Activated CD8-positive, alpha-beta T cell treated with anti-CD3 and anti-CD28 coated beads for 36 hours (primary cell): Measurements from ENCODE around the gene SVOPL. TPM values are rescaled to one million over a fixed set of nuclear protein-coding genes. Genes with fewer than 3 reads are reported as not detected.
"Not testable (repeated sequence)": the region's sequence is repeated elsewhere in the genome, so short reads cannot be mapped to it uniquely, and the experiment has no call there.

Source experiments
- ATAC-seq: fragments of 200-7000 bp; cut with Tn5 transposase; one replicate; pipeline ENCODE4 v1.10.0; 2021; ENCODE audit warnings: mild to moderate bottlenecking, moderate library complexity
- CTCF ChIA-PET: fragments of 350-600 bp; sonication (Branson Sonifier 250); formaldehyde crosslinking; loops from one replicate; lab custom pipeline; 2021; ENCODE audit warnings: antibody characterized with exemption; lab: Charles Lee
- POLR2A ChIA-PET: fragments of 350-600 bp; sonication (Branson Sonifier 250); formaldehyde crosslinking; loops from one replicate; lab custom pipeline; 2021; ENCODE audit warnings: antibody characterized with exemption; lab: Charles Lee
- DNase-seq: peaks from one replicate; pipeline ENCODE4 v3.0.0-alpha.2; 2020
- H3K27ac Mint-ChIP-seq: one replicate; pipeline ENCODE4 v1.8.0; 2021; ENCODE audit warnings: mild to moderate bottlenecking, mixed read lengths
- H3K27me3 Mint-ChIP-seq: one replicate; pipeline ENCODE4 v1.8.0; 2021; ENCODE audit warnings: mixed read lengths
- H3K36me3 Mint-ChIP-seq: one replicate; pipeline ENCODE4 v1.8.0; 2021; ENCODE audit warnings: low read depth, mixed read lengths
- H3K4me1 Mint-ChIP-seq: one replicate; pipeline ENCODE4 v1.8.0; 2021; ENCODE audit warnings: low read depth, mixed read lengths
- H3K4me3 Mint-ChIP-seq: one replicate; pipeline ENCODE4 v1.8.0; 2021; ENCODE audit warnings: mild to moderate bottlenecking, moderate library complexity, mixed read lengths
- H3K9me3 Mint-ChIP-seq: one replicate; pipeline ENCODE4 v1.8.0; 2021; ENCODE audit warnings: mixed read lengths
- CTCF ChIP-seq: fragments of 200-600 bp; IDR thresholded peaks from one replicate; pipeline ENCODE4 v1.8.0; 2022; ENCODE audit warnings: antibody characterized with exemption, mild to moderate bottlenecking
- intact Hi-C: fragments of 100-400 bp; cut with micrococcal nuclease; formaldehyde crosslinking; loops from one replicate; pipeline ENCODE4 v1.10.0; 2022
- total RNA-seq, 2 experiments: library from RNA; stranded (reverse); gene quantifications; one replicate each; pipeline ENCODE4 v1.2.3, GENCODE V29; 2021

The SVOPL gene
- total RNA-seq, 2 experiments from 2014 or later: 0.78 TPM; not detected in 1

DNA sequence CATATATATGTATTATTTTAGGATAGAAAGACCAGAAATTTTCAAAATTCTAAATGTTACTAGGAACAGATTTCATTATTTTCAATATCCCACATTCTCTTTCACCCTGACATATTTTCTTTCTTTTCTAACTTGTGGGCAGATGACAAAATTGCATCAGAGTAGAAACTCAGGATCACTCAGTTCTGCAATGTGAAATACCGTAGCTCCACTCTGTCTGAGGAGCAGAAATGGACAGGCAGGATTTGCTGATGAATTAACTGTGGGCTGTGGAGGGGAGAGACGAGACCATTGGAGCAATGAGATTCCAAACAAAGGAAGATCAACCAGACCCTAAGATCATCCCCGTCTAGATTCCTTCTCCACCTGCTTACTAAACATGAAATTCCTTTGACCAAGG is 37.0 kb upstream of the SVOPL start:
- H3K9me3 Mint-ChIP-seq: peaks cover 2% of the 10 kb centered on the region
- DNase-seq (no peak), ATAC-seq (no peak)
- intact Hi-C loops: loop anchor here (2.0 to 5.0 kb wide), 2 partner anchors 286 to 577 kb away; no protein-coding TSS in a partner anchor
- ChIA-PET POLR2A (no interaction called here), CTCF (interaction anchor here (0.6 to 2.2 kb wide), 47 partner anchors 8 to 838 kb away, joined by 3 to 22 read pairs (median 4); partner anchors contain the start of gene CREB3L2)
- H3K27ac Mint-ChIP-seq: no peak overlapping the region
- no peak for TF ChIP-seq CTCF
- H3K27me3 Mint-ChIP-seq: no peaks in the 10 kb centered on the region
- no peak overlapping the region for H3K4me3 Mint-ChIP-seq
- H3K36me3 Mint-ChIP-seq: no peaks in the 10 kb centered on the region
- peaks cover 9% of the 10 kb centered on the region for H3K4me1 Mint-ChIP-seq

DNA sequence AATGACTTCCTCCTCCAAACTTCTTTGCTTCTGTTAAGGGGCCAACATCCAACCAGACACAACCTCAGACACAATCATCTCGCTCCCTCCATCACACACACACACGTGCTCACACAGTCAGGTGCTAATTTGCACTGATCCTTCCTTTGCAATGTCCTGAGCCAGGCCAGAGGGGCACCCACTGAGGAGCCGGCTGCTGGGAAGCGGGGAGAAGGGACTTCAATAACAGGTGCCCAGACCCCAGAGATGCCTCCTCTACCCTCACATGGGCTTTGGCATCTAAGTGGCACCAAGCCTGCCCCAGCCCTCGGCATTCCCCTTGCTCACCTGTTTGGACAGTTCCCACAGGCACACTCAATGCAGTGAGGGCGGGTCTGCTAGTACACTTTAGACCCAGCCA is 34.2 kb upstream of the SVOPL start:
- H3K27ac Mint-ChIP-seq: no peak overlapping the region
- CTCF ChIA-PET: interaction anchor here (0.8 kb wide), 1 partner anchor 286 kb away, joined by 3 read pairs; no protein-coding TSS in a partner anchor
- DNase-seq (no peak), ATAC-seq (no peak)
- peaks cover 2% of the 10 kb centered on the region for H3K9me3 Mint-ChIP-seq
- no peak overlapping the region for H3K4me3 Mint-ChIP-seq
- H3K36me3 Mint-ChIP-seq: no peaks in the 10 kb centered on the region
- TF ChIP-seq CTCF: no peak
- H3K27me3 Mint-ChIP-seq: no peaks in the 10 kb centered on the region
- POLR2A ChIA-PET: no interaction called here
- H3K4me1 Mint-ChIP-seq: peaks cover 9% of the 10 kb centered on the region
- intact Hi-C loops: loop anchor here (5.0 kb wide), 1 partner anchor 283 kb away; no protein-coding TSS in a partner anchor

DNA sequence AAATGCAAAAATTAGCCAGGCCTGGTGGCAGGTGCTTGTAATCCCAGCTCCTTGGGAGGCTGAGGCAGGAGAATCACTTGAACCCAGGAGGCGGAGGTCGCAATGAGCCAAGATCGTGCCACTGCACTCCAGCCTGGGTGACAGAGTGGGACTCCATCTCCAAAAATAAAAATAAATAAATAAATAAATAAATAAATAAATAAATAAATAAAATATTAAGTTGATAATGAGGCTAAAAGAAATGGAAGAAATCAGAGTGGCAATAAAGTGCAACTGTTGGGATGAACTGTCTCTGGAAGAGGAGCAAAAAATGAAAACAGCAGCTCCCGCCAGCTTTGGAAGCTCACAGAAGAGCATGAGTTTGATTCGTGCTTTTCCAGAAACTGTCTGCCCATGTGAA is 30.6 kb upstream of the SVOPL start:
- POLR2A ChIA-PET: interaction anchor here (0.6 kb wide), 1 partner anchor 127 kb away, joined by 4 read pairs; no protein-coding TSS in a partner anchor
- ATAC-seq, H3K27ac Mint-ChIP-seq, DNase-seq, H3K4me1 Mint-ChIP-seq, CTCF ChIA-PET, intact Hi-C loops, H3K4me3 Mint-ChIP-seq, H3K36me3 Mint-ChIP-seq, H3K27me3 Mint-ChIP-seq, H3K9me3 Mint-ChIP-seq: not testable (repeated sequence)

DNA sequence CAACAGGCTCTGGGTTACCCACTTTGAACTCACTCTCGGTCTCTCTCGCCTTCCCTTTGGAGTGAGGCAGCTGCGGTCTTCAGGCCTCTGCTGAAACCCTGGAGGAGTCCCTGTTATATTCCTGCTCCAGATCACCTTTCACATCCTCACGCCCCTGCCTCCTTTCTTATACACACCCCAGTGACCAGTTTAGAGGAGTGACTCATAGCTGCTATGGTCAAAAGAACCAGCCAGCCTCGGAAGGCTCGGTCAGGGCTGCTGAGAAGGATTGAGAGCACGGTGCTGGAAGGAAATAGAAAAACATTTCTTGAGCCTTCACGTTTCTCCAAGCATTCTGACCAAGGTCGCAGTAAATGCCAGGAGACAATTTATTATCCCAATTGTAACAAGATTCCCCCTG is 28.3 kb upstream of the SVOPL start:
- TF ChIP-seq CTCF: no peak
- Mint-ChIP-seq H3K9me3 (no peaks in the 10 kb centered on the region), H3K27ac (no peak overlapping the region), H3K4me3 (no peak overlapping the region), H3K4me1 (no peaks in the 10 kb centered on the region), H3K27me3 (no peaks in the 10 kb centered on the region), H3K36me3 (no peaks in the 10 kb centered on the region)
- ChIA-PET POLR2A (no interaction called here), CTCF (interaction anchor here (2.1 kb wide), 1 partner anchor 9 kb away, joined by 11 read pairs; no protein-coding TSS in a partner anchor)
- intact Hi-C loops: no loop called here
- DNase-seq: no peak
- ATAC-seq: no peak

DNA sequence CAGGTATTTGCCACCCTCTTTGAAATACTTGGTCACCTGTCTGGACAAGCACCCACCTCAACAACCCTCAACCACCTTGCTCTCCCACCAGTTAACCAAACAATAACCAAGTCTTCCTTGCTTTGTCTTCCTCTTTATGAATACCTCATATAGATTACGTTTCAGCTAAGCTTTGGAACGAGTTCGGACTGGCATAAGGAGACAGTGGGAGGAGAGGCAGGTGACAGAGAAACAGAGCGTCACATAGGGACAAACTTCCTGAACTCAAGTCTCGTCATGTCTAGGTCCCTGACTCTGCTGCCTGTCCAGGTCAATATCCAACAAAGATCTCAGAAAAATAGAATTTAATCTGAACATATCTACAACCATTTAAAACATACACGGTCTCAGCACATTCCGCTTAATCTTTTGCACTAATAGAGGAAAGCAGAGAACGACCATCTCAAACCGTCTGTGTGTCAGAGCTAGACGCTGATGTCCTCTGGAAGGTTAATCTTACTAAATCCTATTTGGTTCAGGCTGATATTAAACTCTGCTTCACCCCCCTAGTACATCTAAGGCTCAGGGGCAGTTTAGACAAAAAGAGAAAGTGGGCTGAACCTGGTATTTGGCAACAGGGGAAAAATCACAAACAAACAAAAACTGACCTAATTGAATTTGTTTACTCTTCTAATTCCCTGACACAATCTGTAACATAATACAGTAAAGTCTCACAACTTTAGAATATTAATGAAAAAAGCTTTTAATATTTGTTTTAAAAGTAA is 26.4 kb upstream of the SVOPL start:
- no peak overlapping the region for H3K27ac Mint-ChIP-seq
- no peaks in the 10 kb centered on the region for H3K36me3 Mint-ChIP-seq
- intact Hi-C loops: no loop called here
- no peaks in the 10 kb centered on the region for H3K9me3 Mint-ChIP-seq
- CTCF ChIA-PET: interaction anchor here (2.0 kb wide), 1 partner anchor 11 kb away, joined by 9 read pairs; no protein-coding TSS in a partner anchor
- no peak overlapping the region for H3K4me3 Mint-ChIP-seq
- DNase-seq: no peak
- POLR2A ChIA-PET: no interaction called here
- no peak for TF ChIP-seq CTCF
- H3K27me3 Mint-ChIP-seq: no peaks in the 10 kb centered on the region
- H3K4me1 Mint-ChIP-seq: no peaks in the 10 kb centered on the region
- ATAC-seq: no peak
